ENCODE results near the gene SRGAP3.

- TF ChIP-seq CTCF (IDR thresholded peaks at IDR 0.05) (no peak), EP300 (IDR thresholded peaks at IDR 0.05) (no peak)
Measured at GRCh38 chr3:9070961-9071360, 178.5 kb downstream of the SRGAP3 start.
